Measurements from ENCODE around the gene ARHGEF12. TPM values are rescaled to one million over a fixed set of nuclear protein-coding genes. Genes with fewer than 3 reads are reported as not detected.

The ARHGEF12 gene
- total and polyA plus RNA-seq, 2 experiments from 2014 or later: 9.0 to 38.9 TPM

DNA sequence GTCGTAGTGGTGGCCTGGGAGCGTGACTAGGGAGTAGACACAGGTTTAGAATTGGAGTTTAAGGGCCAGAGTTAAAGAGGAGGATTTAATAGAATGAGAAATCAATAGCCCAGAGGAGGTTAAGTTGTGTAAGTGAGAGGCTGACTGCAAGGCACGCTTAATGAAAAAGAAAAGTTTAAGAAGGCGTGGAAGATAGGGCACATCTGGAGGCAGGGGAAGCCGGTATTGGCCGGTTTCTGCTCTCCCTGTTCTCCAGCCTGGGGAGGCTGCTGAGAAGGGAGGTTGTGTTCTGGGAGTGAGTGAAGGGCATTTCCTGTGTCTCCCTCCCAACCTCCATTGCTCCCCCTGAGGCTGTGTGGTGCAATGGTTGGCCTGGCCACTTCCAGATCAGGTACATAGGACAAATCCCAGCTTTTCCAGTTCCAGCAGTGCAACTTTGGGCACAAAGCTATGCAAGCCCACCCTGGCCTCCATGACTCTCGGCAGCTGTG is 181.6 kb downstream of the ARHGEF12 start:
- TF ChIP-seq, protein P1, sequence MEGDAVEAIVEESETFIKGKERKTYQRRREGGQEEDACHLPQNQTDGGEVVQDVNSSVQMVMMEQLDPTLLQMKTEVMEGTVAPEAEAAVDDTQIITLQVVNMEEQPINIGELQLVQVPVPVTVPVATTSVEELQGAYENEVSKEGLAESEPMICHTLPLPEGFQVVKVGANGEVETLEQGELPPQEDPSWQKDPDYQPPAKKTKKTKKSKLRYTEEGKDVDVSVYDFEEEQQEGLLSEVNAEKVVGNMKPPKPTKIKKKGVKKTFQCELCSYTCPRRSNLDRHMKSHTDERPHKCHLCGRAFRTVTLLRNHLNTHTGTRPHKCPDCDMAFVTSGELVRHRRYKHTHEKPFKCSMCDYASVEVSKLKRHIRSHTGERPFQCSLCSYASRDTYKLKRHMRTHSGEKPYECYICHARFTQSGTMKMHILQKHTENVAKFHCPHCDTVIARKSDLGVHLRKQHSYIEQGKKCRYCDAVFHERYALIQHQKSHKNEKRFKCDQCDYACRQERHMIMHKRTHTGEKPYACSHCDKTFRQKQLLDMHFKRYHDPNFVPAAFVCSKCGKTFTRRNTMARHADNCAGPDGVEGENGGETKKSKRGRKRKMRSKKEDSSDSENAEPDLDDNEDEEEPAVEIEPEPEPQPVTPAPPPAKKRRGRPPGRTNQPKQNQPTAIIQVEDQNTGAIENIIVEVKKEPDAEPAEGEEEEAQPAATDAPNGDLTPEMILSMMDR (conservative IDR thresholded peaks at IDR 0.05; ENCODE audit: low read depth in 2 of 2): no peak
- TF ChIP-seq, protein P2, sequence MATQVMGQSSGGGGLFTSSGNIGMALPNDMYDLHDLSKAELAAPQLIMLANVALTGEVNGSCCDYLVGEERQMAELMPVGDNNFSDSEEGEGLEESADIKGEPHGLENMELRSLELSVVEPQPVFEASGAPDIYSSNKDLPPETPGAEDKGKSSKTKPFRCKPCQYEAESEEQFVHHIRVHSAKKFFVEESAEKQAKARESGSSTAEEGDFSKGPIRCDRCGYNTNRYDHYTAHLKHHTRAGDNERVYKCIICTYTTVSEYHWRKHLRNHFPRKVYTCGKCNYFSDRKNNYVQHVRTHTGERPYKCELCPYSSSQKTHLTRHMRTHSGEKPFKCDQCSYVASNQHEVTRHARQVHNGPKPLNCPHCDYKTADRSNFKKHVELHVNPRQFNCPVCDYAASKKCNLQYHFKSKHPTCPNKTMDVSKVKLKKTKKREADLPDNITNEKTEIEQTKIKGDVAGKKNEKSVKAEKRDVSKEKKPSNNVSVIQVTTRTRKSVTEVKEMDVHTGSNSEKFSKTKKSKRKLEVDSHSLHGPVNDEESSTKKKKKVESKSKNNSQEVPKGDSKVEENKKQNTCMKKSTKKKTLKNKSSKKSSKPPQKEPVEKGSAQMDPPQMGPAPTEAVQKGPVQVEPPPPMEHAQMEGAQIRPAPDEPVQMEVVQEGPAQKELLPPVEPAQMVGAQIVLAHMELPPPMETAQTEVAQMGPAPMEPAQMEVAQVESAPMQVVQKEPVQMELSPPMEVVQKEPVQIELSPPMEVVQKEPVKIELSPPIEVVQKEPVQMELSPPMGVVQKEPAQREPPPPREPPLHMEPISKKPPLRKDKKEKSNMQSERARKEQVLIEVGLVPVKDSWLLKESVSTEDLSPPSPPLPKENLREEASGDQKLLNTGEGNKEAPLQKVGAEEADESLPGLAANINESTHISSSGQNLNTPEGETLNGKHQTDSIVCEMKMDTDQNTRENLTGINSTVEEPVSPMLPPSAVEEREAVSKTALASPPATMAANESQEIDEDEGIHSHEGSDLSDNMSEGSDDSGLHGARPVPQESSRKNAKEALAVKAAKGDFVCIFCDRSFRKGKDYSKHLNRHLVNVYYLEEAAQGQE (IDR thresholded peaks at IDR 0.05; ENCODE audit: unreplicated experiment): no peak
- TF ChIP-seq CREB1 (CRISPR knock-in tag; IDR thresholded peaks at IDR 0.05; ENCODE audit: low read depth) (no peak), JUNB (IDR thresholded peaks at IDR 0.05; ENCODE audit: unreplicated experiment) (no peak)
- Mint-ChIP-seq H3K36me3 (ENCODE audit: low read depth) (no peaks in the 10 kb centered on the region; the same call in 2 of the 3 replicates), H3K27me3 (ENCODE audit: insufficient read depth, low read depth, poor library complexity) (peaks cover 25% of the 10 kb centered on the region), H3K27ac (no peak overlapping the region), H3K4me3 (no peak overlapping the region; the same call in 2 of the 3 replicates), H3K9me3 (no peaks in the 10 kb centered on the region; the same call in 2 of the 3 replicates), H3K4me1 (peaks cover 32% of the 10 kb centered on the region)
- ATAC-seq: peak; percentile 10; the same call in 2 of the 3 replicates
- Histone ChIP-seq H3K9me2 (ENCODE audit: insufficient read depth) (no peaks in the 10 kb centered on the region), H3K4me1 (ENCODE audit: insufficient read depth) (peaks cover 18% of the 10 kb centered on the region; the same call in 1 of the 2 replicates), H3F3A (replicated peaks; ENCODE audit: low read depth) (no peaks in the 10 kb centered on the region), H3K4me2 (no peak overlapping the region), H4K20me1 (replicated peaks; ENCODE audit: insufficient read depth) (no peaks in the 10 kb centered on the region), H2AFZ (peak overlapping the region; percentile 52; the same call in 1 of the 2 replicates), H3K27me3 (ENCODE audit: insufficient read depth) (peaks cover 2% of the 10 kb centered on the region; the same call in 1 of the 2 replicates), H3K79me2 (replicated peaks; ENCODE audit: insufficient read depth) (no peaks in the 10 kb centered on the region), H3K27ac (ENCODE audit: low read depth) (no peak overlapping the region; the same call in 1 of the 2 replicates), H3K36me3 (ENCODE audit: insufficient read depth) (no peaks in the 10 kb centered on the region), H3K4me3 (no peak overlapping the region)
- no peak for DNase-seq (ENCODE audit: low spot score)

GRCh38 chr11:120518356-120518755 is 182.1 kb downstream of the ARHGEF12 start:
- Mint-ChIP-seq H3K36me3 (ENCODE audit: low read depth) (no peaks in the 10 kb centered on the region; the same call in 2 of the 3 replicates), H3K4me3 (no peak overlapping the region), H3K9me3 (no peaks in the 10 kb centered on the region; the same call in 2 of the 3 replicates), H3K4me1 (peaks cover 35% of the 10 kb centered on the region), H3K27me3 (ENCODE audit: insufficient read depth, low read depth, poor library complexity) (peaks cover 26% of the 10 kb centered on the region), H3K27ac (no peak overlapping the region)
- DNase-seq (ENCODE audit: low spot score) (no peak), ATAC-seq (no peak)
- Histone ChIP-seq H2AFZ (no peak overlapping the region), H3K36me3 (ENCODE audit: insufficient read depth) (no peaks in the 10 kb centered on the region), H3K4me3 (no peak overlapping the region), H3K4me1 (ENCODE audit: insufficient read depth) (peaks cover 23% of the 10 kb centered on the region; the same call in 1 of the 2 replicates), H4K20me1 (replicated peaks; ENCODE audit: insufficient read depth) (no peaks in the 10 kb centered on the region), H3K4me2 (no peak overlapping the region), H3K9me2 (ENCODE audit: insufficient read depth) (no peaks in the 10 kb centered on the region), H3F3A (replicated peaks; ENCODE audit: low read depth) (no peaks in the 10 kb centered on the region), H3K79me2 (replicated peaks; ENCODE audit: insufficient read depth) (no peaks in the 10 kb centered on the region), H3K27me3 (ENCODE audit: insufficient read depth) (no peaks in the 10 kb centered on the region), H3K27ac (ENCODE audit: low read depth) (no peak overlapping the region)
- TF ChIP-seq EZH2 (IDR thresholded peaks at IDR 0.05; ENCODE audit: low read depth, unreplicated experiment) (no peak), ZNF114 (CRISPR knock-in tag; IDR thresholded peaks at IDR 0.05) (no peak), POLR2AphosphoS5 (IDR thresholded peaks at IDR 0.05; ENCODE audit: low read depth) (no peak), CREB1 (CRISPR knock-in tag; IDR thresholded peaks at IDR 0.05; ENCODE audit: low read depth) (no peak), ZNF331 (CRISPR knock-in tag; IDR thresholded peaks at IDR 0.05; ENCODE audit: low read depth) (no peak), JUNB (IDR thresholded peaks at IDR 0.05; ENCODE audit: unreplicated experiment) (no peak)
- TF ChIP-seq, protein P2 (IDR thresholded peaks at IDR 0.05; ENCODE audit: unreplicated experiment): no peak
